Thyroid gland (tissue), 4 donors: Measurements from ENCODE around the gene AKR1B15. TPM values are rescaled to one million over a fixed set of nuclear protein-coding genes. Genes with fewer than 3 reads are reported as not detected.
A peak's percentile ranks its signal among the peaks of the same experiment; 100 is the strongest.

Experiments
- DNase-seq, 2 donors: peaks; one replicate each; pipeline ENCODE4 v3.0.0-alpha.2; 2019
- H3K27ac ChIP-seq, 3 donors: fragments of 200-600 bp; sonication (generic); 1 replicate in 2 of 3; 2 replicates in 1 of 3; pipeline ENCODE4 v1.5.1; 2016 to 2019; ENCODE audit warnings: mild to moderate bottlenecking in 1 of 3, moderate library complexity in 1 of 3
- H3K27me3 ChIP-seq: fragments of 200-600 bp; sonication (generic); one replicate; pipeline ENCODE4 v1.5.1; 2019
- H3K36me3 ChIP-seq, 2 donors: fragments of 200-600 bp; sonication (generic); one replicate each; pipeline ENCODE4 v1.5.1; 2016 to 2019
- H3K4me1 ChIP-seq, 2 donors: fragments of 200-600 bp; sonication (generic); one replicate each; pipeline ENCODE4 v1.5.1; 2017 to 2019
- H3K4me3 ChIP-seq, 3 donors: fragments of 200-600 bp; sonication (generic); replicated peaks in 1 of 3; 1 replicate in 2 of 3; 2 replicates in 1 of 3; pipeline ENCODE4 v1.5.1; 2016; ENCODE audit warnings: mild to moderate bottlenecking in 1 of 3
- H3K9me3 ChIP-seq: fragments of 200-600 bp; sonication (generic); one replicate; pipeline ENCODE4 v1.5.1; 2017
- CTCF ChIP-seq, 6 experiments: fragments of 200-600 bp in 3 of 6; fragments of 450-650 bp in 3 of 6; sonication (generic) in 3 of 6; IDR thresholded peaks; one replicate each; pipeline ENCODE4 v1.5.1; 2016 to 2019; ENCODE audit warnings: antibody characterized with exemption in 6 of 6, mild to moderate bottlenecking in 2 of 6, inconsistent platforms in 1 of 6, moderate library complexity in 1 of 6
- POLR2A ChIP-seq, 2 donors: fragments of 450-650 bp; IDR thresholded peaks; one replicate each; pipeline ENCODE4 v1.6.1; 2017; ENCODE audit warnings: antibody characterized with exemption in 2 of 2, mild to moderate bottlenecking in 2 of 2, moderate library complexity in 1 of 2
- WGBS, 2 donors: methylation state at CpG; one replicate each; pipeline ENCODE4 v1.1.5; 2017; 5-methylcytosine and 5-hydroxymethylcytosine counted together
- intact Hi-C: fragments of 100-400 bp; cut with DNase I; formaldehyde crosslinking; loops from one replicate; pipeline ENCODE4 v1.15.1; 2023
- total RNA-seq, 4 donors: library from RNA; depleted of rRNA; stranded (reverse); fragments of >200 nt; gene quantifications; one replicate each; pipeline ENCODE4 v1.2.3, GENCODE V29; 2016

AKR1B15 gene
- total RNA-seq, 4 donors from 2014 or later = 0.56 to 1.2 TPM; not detected in 2

DNA sequence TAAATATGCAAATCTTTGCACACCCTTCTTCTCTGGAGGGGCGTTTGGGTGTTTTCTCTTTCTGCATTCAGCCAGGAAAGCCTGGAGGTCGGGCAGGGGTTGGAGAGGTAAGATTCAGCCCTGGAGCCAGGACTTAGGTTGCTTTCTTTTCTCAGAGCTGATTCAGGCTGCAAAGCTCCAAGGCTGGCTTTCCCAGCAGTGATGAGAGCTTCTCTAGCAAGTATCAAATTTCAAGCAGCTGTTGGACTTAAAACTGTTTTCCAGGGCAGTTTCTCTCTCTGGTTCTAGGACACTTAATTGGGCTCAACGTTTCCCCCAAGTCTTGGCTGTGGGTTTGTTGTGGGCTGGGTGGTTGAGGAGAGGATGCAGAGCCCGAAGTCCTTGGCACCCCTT is 20.9 kb upstream of the AKR1B15 start:
- WGBS, 2 donors = 16 to 23% methylated on average over 3 to 4 of the region's 4 CpGs
- intact Hi-C loops = no loop called here
- H3K4me3 ChIP-seq = no peak overlapping the region

DNA sequence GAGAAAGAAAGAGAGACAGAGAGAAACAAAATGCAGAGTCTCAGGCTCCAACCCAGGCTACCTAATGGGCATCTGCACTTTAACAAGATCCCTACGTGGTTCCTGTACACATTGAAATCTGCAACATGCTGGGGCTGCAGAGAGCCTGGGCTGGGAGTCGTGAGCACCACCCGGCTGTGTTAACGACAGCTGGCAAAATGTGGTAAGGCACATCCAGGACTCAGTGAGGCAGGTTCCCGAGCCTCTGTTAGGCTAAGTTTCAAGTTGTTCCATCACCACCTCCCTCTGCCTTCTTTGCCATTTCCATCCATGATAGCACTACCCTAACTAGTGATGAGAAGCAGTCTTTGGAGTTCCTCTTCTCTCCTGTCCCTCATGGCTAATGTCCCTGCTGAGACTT is 20.2 kb upstream of the AKR1B15 start:
- 83 to 87% methylated on average over 5 of the region's 5 CpGs for WGBS, 2 donors

More for the DNA sequence above, 20.9 kb upstream of the AKR1B15 start:
- Histone ChIP-seq H3K4me1 (peaks cover 9 to 22% of the 10 kb centered on the region in 2 donors), H3K27me3 (no peaks in the 10 kb centered on the region), H3K9me3 (no peaks in the 10 kb centered on the region), H3K27ac (no peak overlapping the region), H3K36me3 (no peaks in the 10 kb centered on the region)
- TF ChIP-seq CTCF (IDR thresholded peaks at IDR 0.05) = no peak
- TF ChIP-seq POLR2A (IDR thresholded peaks at IDR 0.05) = no peak
- DNase-seq = peak; percentile 23 to 37

GRCh38 chr7:134530460-134530859 is 18.4 kb upstream of the AKR1B15 start:
- Histone ChIP-seq H3K27ac (no peak overlapping the region), H3K9me3 (no peaks in the 10 kb centered on the region), H3K4me1 (peaks cover 9 to 22% of the 10 kb centered on the region in 2 donors), H3K4me3 (no peak overlapping the region), H3K27me3 (no peaks in the 10 kb centered on the region), H3K36me3 (no peaks in the 10 kb centered on the region)
- no peak for TF ChIP-seq CTCF (IDR thresholded peaks at IDR 0.05)
- TF ChIP-seq POLR2A (IDR thresholded peaks at IDR 0.05) = no peak
- no peak for DNase-seq
- WGBS, 2 donors = 89 to 90% methylated on average over 5 of the region's 5 CpGs
- intact Hi-C loops = no loop called here

More for the DNA sequence above, 20.2 kb upstream of the AKR1B15 start:
- Histone ChIP-seq H3K36me3 (no peaks in the 10 kb centered on the region), H3K4me3 (no peak overlapping the region), H3K9me3 (no peaks in the 10 kb centered on the region), H3K27ac (no peak overlapping the region), H3K4me1 (peaks cover 9 to 22% of the 10 kb centered on the region in 2 donors), H3K27me3 (no peaks in the 10 kb centered on the region)
- no peak for DNase-seq
- TF ChIP-seq CTCF (IDR thresholded peaks at IDR 0.05) = no peak
- TF ChIP-seq POLR2A (IDR thresholded peaks at IDR 0.05) = no peak
- intact Hi-C loops = no loop called here

DNA sequence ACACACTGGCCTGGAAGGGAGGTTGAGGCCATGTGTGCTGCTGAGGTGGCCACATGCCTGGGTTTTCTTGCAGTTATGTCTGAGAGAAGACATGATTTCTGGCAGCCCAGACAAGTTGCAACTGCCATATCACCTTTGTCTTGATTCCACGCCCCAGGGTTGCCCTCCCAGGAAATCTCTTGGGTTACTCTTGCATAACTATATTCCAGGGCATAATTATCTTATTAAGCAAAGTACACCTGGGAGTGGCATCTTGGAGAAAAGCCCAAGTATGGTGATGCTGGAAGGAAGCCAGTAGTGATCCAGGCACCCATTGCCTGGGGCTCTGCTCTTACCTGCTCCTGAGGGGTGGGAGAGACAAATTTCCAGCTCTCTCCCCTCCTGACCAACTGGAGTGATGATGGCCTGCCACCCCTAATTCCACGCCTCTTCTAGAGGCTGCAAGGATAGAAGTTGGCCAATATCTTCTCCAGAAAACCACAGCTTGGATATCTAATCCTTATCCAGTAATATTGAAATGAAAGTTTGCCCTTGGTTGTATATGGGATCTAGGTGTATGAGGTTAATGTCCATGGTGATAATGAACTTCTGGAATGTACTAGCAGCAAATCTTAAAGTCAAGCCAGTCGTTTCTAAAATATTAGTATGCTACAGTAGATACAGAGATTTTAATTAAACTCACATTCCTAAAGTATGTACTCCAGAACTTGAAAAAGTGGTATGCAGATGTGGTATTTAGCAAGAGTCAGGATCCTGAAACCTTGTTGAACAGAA is 16.5 kb upstream of the AKR1B15 start:
- H3K27ac ChIP-seq = no peak overlapping the region
- peaks cover 8 to 18% of the 10 kb centered on the region in 2 donors for H3K4me1 ChIP-seq
- DNase-seq = no peak
- intact Hi-C loops = no loop called here
- TF ChIP-seq CTCF (IDR thresholded peaks at IDR 0.05) (no peak), POLR2A (IDR thresholded peaks at IDR 0.05) (no peak)
- H3K36me3 ChIP-seq = no peaks in the 10 kb centered on the region
- H3K9me3 ChIP-seq = no peaks in the 10 kb centered on the region
- no peak overlapping the region for H3K4me3 ChIP-seq
- no peaks in the 10 kb centered on the region for H3K27me3 ChIP-seq
- 81 to 88% methylated on average over 3 of the region's 3 CpGs for whole genome bisulfite sequencing, 2 donors

GRCh38 chr7:134532954-134533218 is 16.0 kb upstream of the AKR1B15 start:
- H3K27me3 ChIP-seq = no peaks in the 10 kb centered on the region
- no peaks in the 10 kb centered on the region for H3K36me3 ChIP-seq
- H3K4me1 ChIP-seq = peaks cover 3 to 13% of the 10 kb centered on the region in 2 donors
- H3K9me3 ChIP-seq = no peaks in the 10 kb centered on the region
- no peak overlapping the region for H3K27ac ChIP-seq
- intact Hi-C loops = no loop called here
- no peak overlapping the region for H3K4me3 ChIP-seq
- TF ChIP-seq POLR2A (IDR thresholded peaks at IDR 0.05) = no peak
- TF ChIP-seq CTCF (IDR thresholded peaks at IDR 0.05) = no peak
- no peak for DNase-seq
- 80 to 92% methylated on average over 3 of the region's 3 CpGs for WGBS, 2 donors
